HG03354 (cell line): ENCODE measurements around the gene INS.
"Not testable (repeated sequence)": the region's sequence is repeated elsewhere in the genome, so short reads cannot be mapped to it uniquely, and the experiment has no call there.

Experiments
- ATAC-seq: cut with Tn5 transposase; IDR thresholded peaks from one replicate; pipeline ENCODE4 v1.9.1; 2021; ENCODE audit warnings: mild to moderate bottlenecking; ENCODE audit not compliant: unreplicated experiment, poor library complexity, severe bottlenecking

The INS gene

GRCh38 chr11:2126520-2127085 is 34.4 kb downstream of the INS start:
- ATAC-seq, result no peak

DNA sequence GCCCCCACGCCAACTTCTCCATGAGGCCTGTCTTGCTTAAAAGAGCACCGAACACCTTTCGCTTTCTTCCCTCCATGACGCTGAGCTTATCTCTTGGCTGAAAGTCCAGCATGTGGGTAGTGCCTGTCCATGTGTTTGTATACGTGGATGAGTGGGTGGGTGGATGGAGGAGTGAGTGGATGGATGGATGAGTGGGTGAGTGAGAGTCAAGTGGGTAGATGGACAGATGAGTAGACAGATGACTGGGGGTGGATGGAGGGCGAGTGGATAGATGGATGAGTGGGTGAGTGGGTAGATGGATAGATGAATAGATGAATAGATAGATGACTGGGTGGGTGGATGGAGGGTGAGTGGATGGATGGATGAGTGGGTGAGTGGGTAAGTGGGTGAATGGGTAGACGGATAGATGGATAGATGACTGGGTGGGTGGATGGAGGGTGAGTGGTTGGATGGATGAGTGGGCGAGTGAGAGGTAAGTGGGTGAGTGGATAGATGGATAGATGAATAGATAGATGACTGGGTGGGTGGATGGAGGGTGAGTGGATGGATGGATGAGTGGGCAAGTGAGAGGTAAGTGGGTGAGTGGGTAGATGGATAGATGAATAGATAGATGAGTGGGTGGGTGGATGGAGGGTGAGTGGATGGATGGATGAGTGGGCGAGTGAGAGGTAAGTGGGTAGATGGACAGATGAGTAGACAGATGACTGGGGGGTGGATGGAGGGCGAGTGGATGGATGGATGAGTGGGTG is 36.1 kb downstream of the INS start:
- ATAC-seq, result not testable (repeated sequence)

GRCh38 chr11:2123628-2123960 is 37.4 kb downstream of the INS start:
- no peak for ATAC-seq

GRCh38 chr11:2122907-2123627 is 37.9 kb downstream of the INS start:
- ATAC-seq, result no peak

GRCh38 chr11:2122222-2122906 is 38.6 kb downstream of the INS start:
- no peak for ATAC-seq

GRCh38 chr11:2121227-2122130 is 39.5 kb downstream of the INS start:
- no peak for ATAC-seq

DNA sequence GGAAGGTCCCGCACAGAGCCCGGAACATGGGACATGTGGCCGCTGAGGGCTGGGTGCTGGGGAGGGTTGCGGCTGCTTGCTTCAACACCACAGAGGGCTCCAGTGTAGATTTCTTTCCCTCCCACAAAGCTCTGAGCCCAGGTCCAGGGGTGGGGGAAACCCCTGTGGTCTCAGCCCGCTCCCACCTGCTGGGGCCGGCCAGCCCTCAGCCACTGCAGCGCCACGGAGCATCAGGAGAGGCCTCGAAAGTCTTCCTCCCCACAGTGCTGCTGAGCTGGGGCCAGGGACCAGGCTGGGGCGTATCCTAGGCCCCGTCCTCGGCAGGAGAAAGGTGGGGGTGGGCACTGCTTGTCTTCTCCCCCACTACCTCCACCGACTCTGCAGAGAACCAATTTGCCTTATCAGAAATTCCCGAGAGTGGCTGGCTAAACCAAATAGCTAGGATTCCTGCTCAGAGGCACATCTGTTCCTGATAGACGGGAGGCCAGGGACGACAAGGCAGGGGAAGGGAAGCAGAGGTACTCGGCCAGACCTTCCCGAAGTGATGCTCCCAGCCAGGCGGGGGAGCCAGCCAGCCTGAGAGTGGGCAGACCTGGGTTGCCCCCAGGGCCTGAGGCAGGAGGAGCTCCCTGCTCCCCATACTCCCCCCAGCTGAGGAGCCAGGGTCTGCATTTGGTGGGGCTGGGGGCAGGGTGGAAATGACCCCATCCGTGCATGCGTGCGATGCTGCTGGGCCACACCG is 40.5 kb downstream of the INS start:
- no peak for ATAC-seq

GRCh38 chr11:2118677-2119076 is 42.3 kb downstream of the INS start:
- no peak for ATAC-seq

GRCh38 chr11:2116680-2117079 is 44.3 kb downstream of the INS start:
- no peak for ATAC-seq

DNA sequence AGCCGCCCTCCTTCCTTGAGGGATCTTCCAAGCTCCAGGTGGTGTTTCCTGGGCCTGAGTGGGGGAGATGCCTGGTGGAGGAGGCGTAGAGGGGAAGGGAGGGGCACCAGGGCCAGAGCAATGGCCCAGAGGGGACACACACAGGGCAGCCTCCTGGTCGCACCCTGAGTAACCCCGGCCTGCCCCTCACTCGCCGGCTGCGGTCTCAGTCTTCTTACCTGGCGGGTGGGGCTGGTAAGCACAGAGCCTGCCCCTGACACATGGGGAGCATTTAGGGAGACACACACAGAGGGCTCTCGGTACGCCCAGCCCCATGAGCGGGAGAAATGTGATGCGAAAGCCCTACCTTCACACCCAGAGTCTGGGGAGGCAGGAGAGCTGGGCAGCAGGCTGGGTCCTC is 45.7 kb downstream of the INS start:
- ATAC-seq, result no peak

DNA sequence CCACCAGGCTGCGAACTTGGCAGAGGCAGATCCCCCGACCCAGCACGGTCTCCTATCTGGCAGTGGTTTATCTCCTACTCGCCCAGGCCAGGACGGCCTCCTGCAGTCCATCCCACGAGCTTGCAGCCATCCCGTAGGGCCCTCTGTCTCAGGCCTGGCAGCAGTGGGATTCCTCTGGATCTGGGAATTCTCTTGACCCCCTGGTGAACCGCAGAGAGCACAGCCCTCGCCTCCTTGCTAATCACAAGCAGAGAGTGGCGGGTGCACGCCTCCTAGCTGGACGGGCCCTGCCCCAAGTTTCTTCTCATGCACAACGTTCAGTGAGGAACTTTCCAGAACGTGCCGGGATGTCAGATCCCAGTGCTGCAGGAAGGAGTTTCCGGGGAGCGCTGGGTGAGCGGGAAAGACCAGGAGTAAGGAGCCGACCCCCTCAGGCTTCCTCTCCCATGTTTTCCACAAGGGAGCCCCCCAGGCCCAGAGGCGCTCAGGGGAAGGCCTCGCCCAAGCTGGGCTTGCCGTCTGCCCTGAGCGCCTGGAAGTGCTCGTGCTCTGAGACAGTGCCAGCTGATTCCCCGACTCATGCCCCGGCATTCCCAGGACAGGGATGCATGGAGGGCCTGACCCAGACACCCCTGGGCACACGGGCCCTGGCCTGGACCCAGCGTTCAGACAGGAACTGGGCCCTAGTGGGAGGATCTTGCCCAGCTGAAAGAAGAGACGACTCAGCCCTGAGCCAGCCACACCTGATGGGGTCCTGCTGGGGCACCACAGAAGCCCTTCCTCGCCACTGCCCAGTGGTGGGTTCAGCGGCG is 46.4 kb downstream of the INS start:
- ATAC-seq, result no peak

DNA sequence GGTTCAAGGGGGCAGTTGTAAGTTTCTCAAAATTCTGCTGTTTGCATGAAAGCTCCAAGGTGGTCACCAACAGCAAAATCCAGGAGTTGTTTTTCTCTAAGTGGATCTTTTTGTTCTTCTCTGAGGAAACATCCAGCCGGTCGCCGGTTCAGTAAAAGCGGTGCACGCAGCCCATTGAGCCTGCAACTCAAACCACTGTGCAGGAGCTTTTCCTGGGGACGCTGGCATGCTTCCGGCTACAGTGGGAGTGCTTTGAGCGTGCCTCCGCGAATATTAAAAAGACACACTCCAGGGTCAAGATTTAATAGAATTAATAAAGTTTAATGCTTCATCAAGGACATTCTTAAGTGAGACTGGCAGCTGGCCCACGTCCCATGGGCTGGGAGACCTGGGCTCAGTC is 47.2 kb downstream of the INS start:
- ATAC-seq, result no peak

DNA sequence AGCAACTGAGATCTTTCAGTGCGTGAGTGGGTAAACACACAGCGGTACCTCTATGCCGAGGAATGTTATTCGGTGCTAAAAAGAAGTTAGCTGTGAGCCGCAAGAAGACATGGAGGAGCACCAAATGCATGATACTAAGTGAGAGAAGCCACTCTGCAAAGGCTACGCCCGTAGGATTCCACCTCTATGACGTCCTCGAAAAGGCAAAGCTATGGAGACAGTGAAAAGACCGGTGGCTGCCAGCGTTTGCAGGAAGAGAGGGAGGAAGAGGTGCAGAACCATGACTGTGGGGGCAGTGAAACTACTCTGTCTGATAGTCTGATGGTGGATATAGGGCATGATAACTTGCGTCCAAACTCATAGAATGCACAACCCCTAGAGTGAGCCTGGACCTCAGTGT is 50.5 kb downstream of the INS start:
- no peak for ATAC-seq
